GM19438 (cell line): ENCODE measurements around the gene EPHA6.
"Not testable (repeated sequence)": the region's sequence is repeated elsewhere in the genome, so short reads cannot be mapped to it uniquely, and the experiment has no call there.

Experiments
- ATAC-seq: cut with Tn5 transposase; IDR thresholded peaks from one replicate; pipeline ENCODE4 v1.9.1; 2021; ENCODE audit warnings: low read depth; ENCODE audit not compliant: unreplicated experiment

Gene EPHA6

GRCh38 chr3:97530691-97531090, 716.3 kb downstream of the EPHA6 start:
- ATAC-seq = no peak

- ATAC-seq = not testable (repeated sequence)
These were observed 733.2 kb downstream of the EPHA6 start for GRCh38 chr3:97547573-97547972.

GRCh38 chr3:97550408-97550807, 736.0 kb downstream of the EPHA6 start:
- ATAC-seq = no peak

GRCh38 chr3:97552186-97552585, 737.8 kb downstream of the EPHA6 start:
- ATAC-seq = no peak

GRCh38 chr3:97575742-97576141, 761.3 kb downstream of the EPHA6 start:
- ATAC-seq = no peak

GRCh38 chr3:97576221-97576620, 761.8 kb downstream of the EPHA6 start:
- ATAC-seq = no peak

- ATAC-seq = no peak
These were observed 765.0 kb downstream of the EPHA6 start for GRCh38 chr3:97579365-97579764.

GRCh38 chr3:97610626-97611025, 796.2 kb downstream of the EPHA6 start:
- no peak for ATAC-seq

GRCh38 chr3:97612632-97613031, 798.2 kb downstream of the EPHA6 start:
- ATAC-seq = no peak

- no peak for ATAC-seq
These were observed 798.7 kb downstream of the EPHA6 start for GRCh38 chr3:97613139-97613538.

- not testable (repeated sequence) for ATAC-seq
These were observed 806.1 kb downstream of the EPHA6 start for GRCh38 chr3:97620514-97620913.

- no peak for ATAC-seq
These were observed 822.1 kb downstream of the EPHA6 start for GRCh38 chr3:97636465-97636864.

- ATAC-seq = no peak
These were observed 832.5 kb downstream of the EPHA6 start for GRCh38 chr3:97646932-97647331.

- ATAC-seq = no peak
These were observed 833.1 kb downstream of the EPHA6 start for GRCh38 chr3:97647441-97647982.

- no peak for ATAC-seq
These were observed 841.6 kb downstream of the EPHA6 start for GRCh38 chr3:97655971-97656370.

GRCh38 chr3:97656638-97657037, 842.2 kb downstream of the EPHA6 start:
- ATAC-seq = no peak

GRCh38 chr3:97658668-97659285, 844.4 kb downstream of the EPHA6 start:
- no peak for ATAC-seq

GRCh38 chr3:97662264-97662663, 847.9 kb downstream of the EPHA6 start:
- ATAC-seq = no peak

- ATAC-seq = no peak
These were observed 848.4 kb downstream of the EPHA6 start for GRCh38 chr3:97662762-97663161.

- ATAC-seq = no peak
These were observed 851.5 kb downstream of the EPHA6 start for GRCh38 chr3:97665896-97666295.

- ATAC-seq = no peak
These were observed 856.6 kb downstream of the EPHA6 start for GRCh38 chr3:97670952-97671351.

GRCh38 chr3:97673357-97673997, 859.1 kb downstream of the EPHA6 start:
- no peak for ATAC-seq
